ENCODE results near the gene ASPHD2.

GRCh38 chr22:26482161-26482560, 53.1 kb downstream of the ASPHD2 start:
- no peak for TF ChIP-seq CTCF (IDR thresholded peaks at IDR 0.05)
- TF ChIP-seq POLR2AphosphoS5 (IDR thresholded peaks at IDR 0.05), result no peak
- TF ChIP-seq EP300 (IDR thresholded peaks at IDR 0.05), result no peak
